Parathyroid adenoma (tissue), 2 donors: ENCODE results near the gene TNFRSF12A.

ENCODE experiments used
- H2AFZ ChIP-seq: fragments of 300-600 bp; sonication (generic); one replicate; pipeline ENCODE4 v1.7.0; 2017; ENCODE audit warnings: antibody characterized with exemption, mild to moderate bottlenecking
- H3K27ac ChIP-seq: fragments of 300-600 bp; sonication (generic); one replicate; pipeline ENCODE4 v1.7.0; 2017
- H3K27me3 ChIP-seq: fragments of 300-600 bp; sonication (generic); one replicate; pipeline ENCODE4 v1.7.0; 2017; ENCODE audit warnings: low read length; ENCODE audit not compliant: control insufficient read depth, insufficient read depth
- H3K36me3 ChIP-seq: fragments of 300-600 bp; sonication (generic); one replicate; pipeline ENCODE4 v1.7.0; 2017; ENCODE audit warnings: low read length; ENCODE audit not compliant: control insufficient read depth, insufficient read depth
- H3K4me1 ChIP-seq: fragments of 300-600 bp; sonication (generic); one replicate; pipeline ENCODE4 v1.7.0; 2017; ENCODE audit warnings: control low read depth
- H3K4me2 ChIP-seq: fragments of 300-600 bp; sonication (generic); one replicate; pipeline ENCODE4 v1.7.0; 2017; ENCODE audit warnings: low read length
- H3K4me3 ChIP-seq: fragments of 300-600 bp; sonication (generic); one replicate; pipeline ENCODE4 v1.7.0; 2017; ENCODE audit warnings: low read depth, low read length
- H3K79me2 ChIP-seq: fragments of 300-600 bp; sonication (generic); one replicate; pipeline ENCODE4 v1.7.0; 2017; ENCODE audit warnings: control low read depth
- H3K9ac ChIP-seq: fragments of 300-600 bp; sonication (generic); one replicate; pipeline ENCODE4 v1.7.0; 2017; ENCODE audit warnings: mild to moderate bottlenecking
- H3K9me3 ChIP-seq: fragments of 300-600 bp; sonication (generic); one replicate; pipeline ENCODE4 v1.7.0; 2017; ENCODE audit warnings: low read length; ENCODE audit not compliant: control insufficient read depth
- CTCF ChIP-seq: fragments of 300-600 bp; sonication (generic); IDR thresholded peaks from one replicate; pipeline ENCODE4 v1.7.0; 2017; ENCODE audit warnings: antibody characterized with exemption, mild to moderate bottlenecking
- donor health status: primary hyperparathyroidism.

The TNFRSF12A gene

DNA sequence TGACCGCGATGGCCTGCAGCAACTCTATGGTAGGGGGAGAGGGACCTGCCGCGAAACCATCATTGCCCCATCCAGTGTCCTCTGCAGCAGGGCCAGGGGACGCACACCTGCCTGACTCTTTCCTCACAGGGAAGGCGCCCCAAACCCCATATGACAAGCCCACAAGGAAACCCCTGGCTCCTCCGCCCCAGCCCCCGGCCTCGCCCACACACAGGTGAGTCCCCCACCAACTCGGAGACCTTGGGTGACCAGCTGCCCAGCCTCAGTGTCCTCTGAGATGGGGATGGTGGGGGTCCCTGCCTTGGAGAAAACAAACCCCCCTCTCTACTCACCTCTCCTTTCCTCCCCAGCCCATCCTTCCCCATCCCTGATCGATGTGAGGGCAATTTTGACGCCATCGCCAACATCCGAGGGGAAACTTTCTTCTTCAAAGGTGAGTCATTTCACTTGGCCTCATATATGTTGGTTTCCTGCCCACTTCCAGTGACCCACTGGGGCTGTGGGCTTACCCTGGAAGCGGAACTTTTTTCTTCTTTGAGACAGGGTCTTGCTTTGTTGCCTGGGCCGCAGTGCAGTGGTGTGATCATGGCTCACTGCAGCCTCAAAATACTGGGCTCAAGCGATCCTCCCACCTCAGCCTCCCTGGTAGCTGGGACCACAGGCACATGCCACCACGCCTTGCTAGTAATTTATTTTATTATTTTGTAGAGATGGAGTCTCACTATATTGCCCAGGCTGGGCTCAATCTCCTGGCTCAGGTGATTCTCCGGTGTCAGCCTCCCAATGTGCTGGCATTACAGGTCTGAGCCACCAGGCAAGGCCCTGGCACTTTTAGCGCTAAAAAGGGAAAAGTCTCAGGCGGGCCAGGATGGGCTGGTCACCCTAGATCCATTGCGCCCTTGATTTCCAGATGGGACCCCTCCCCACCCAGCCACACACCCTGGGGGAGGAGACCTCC lies 37.3 kb downstream of the TNFRSF12A start:
- no peak overlapping the region for H3K27ac ChIP-seq
- H3K4me1 ChIP-seq: no peaks in the 10 kb centered on the region
- peak overlapping the region; percentile 99 for H3K4me2 ChIP-seq
- no peaks in the 10 kb centered on the region for H3K27me3 ChIP-seq
- H3K79me2 ChIP-seq: no peaks in the 10 kb centered on the region
- no peak overlapping the region for H3K9ac ChIP-seq
- peak overlapping the region; percentile 93 for H2AFZ ChIP-seq
- no peak for TF ChIP-seq CTCF
- H3K36me3 ChIP-seq: no peaks in the 10 kb centered on the region
- H3K4me3 ChIP-seq: peak overlapping the region; percentile 99
- H3K9me3 ChIP-seq: no peaks in the 10 kb centered on the region

GRCh38 chr16:3058139-3059030 lies 38.2 kb downstream of the TNFRSF12A start:
- Histone ChIP-seq H3K4me1 (no peaks in the 10 kb centered on the region), H3K9ac (peak overlapping the region; percentile 25), H3K9me3 (no peaks in the 10 kb centered on the region), H3K4me2 (peak overlapping the region; percentile 99), H3K4me3 (peak overlapping the region; percentile 99), H2AFZ (peak overlapping the region; percentile 93), H3K27me3 (no peaks in the 10 kb centered on the region), H3K27ac (no peak overlapping the region), H3K79me2 (no peaks in the 10 kb centered on the region), H3K36me3 (no peaks in the 10 kb centered on the region)
- no peak for TF ChIP-seq CTCF

DNA sequence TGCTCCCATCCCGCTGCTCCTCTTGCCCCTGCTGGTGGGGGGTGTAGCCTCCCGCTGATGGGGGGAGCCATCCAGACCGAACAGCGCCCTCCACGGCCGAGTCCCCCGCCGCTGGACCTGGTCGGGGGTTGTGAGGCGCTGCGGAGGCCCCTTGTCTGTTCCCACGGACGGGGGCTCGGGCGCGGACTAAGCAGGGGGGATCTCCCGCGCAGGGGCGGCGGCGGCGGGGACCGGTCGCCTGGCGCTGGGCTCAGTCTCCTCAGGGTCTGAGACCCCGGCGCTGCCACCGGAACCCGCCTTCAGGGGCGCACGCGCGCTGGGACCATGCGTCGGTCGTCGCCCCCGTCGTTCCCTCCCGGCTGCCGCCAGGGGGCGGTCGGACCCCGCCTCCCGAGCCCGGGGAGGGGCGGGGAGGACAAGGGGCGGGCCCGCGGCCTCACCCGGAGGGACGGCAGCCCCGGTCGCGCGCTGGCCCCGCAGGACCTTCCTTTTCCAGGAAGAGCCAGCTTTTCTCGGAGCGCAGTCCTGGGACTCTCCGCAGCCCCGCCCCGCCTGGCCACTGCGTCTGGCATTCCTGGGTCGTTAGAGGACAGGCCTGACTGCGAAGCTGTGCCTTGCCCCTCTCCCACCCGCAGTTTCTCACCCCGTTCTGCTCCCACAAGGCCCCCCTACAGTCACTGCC lies 39.0 kb downstream of the TNFRSF12A start:
- peak overlapping the region; percentile 25 for H3K9ac ChIP-seq
- peak overlapping the region; percentile 99 for H3K4me3 ChIP-seq
- no peaks in the 10 kb centered on the region for H3K79me2 ChIP-seq
- H3K27ac ChIP-seq: peak overlapping the region; percentile 71
- H3K4me2 ChIP-seq: peak overlapping the region; percentile 99
- H3K27me3 ChIP-seq: no peaks in the 10 kb centered on the region
- TF ChIP-seq CTCF: peak; percentile 98
- no peaks in the 10 kb centered on the region for H3K9me3 ChIP-seq
- H3K36me3 ChIP-seq: no peaks in the 10 kb centered on the region
- no peaks in the 10 kb centered on the region for H3K4me1 ChIP-seq
- peak overlapping the region; percentile 93 for H2AFZ ChIP-seq

GRCh38 chr16:3059723-3060242 lies 39.6 kb downstream of the TNFRSF12A start:
- no peak for TF ChIP-seq CTCF
- Histone ChIP-seq H3K9me3 (no peaks in the 10 kb centered on the region), H3K36me3 (no peaks in the 10 kb centered on the region), H3K27ac (peak overlapping the region; percentile 71), H3K79me2 (no peaks in the 10 kb centered on the region), H3K4me1 (no peaks in the 10 kb centered on the region), H3K4me2 (peak overlapping the region; percentile 99), H2AFZ (peak overlapping the region; percentile 93), H3K27me3 (no peaks in the 10 kb centered on the region), H3K9ac (peak overlapping the region; percentile 25), H3K4me3 (peak overlapping the region; percentile 99)
